OCI-LY3 (cell line): ENCODE data around the gene MRPL40.

Source experiments
- H2AFZ ChIP-seq: fragments of 200-600, 300-600 bp; shearing (Covaris generic); 2 replicates; pipeline ENCODE4 v1.6.0; 2014; ENCODE audit warnings: antibody characterized with exemption, low read depth, low read length
- H3K27ac ChIP-seq: fragments of 200-600, 300-600 bp; sonication (generic); 2 replicates; pipeline ENCODE4 v1.5.1; 2014; ENCODE audit warnings: mild to moderate bottlenecking, low read length, moderate library complexity, mixed read lengths
- H3K27me3 ChIP-seq: fragments of 200-600, 300-600 bp; sonication (generic); 2 replicates; pipeline ENCODE4 v1.6.1; 2014; ENCODE audit warnings: low read depth, low read length, mixed read lengths
- H3K36me3 ChIP-seq: fragments of 200-600, 300-600 bp; sonication (generic); replicated peaks from 2 replicates; pipeline ENCODE3; 2014; ENCODE audit warnings: low read depth, low read length, mixed read lengths
- H3K4me1 ChIP-seq: fragments of 300-600, 200-600 bp; sonication (generic); 2 replicates; pipeline ENCODE4 v1.6.1; 2014; ENCODE audit warnings: low read length, mixed read lengths
- H3K4me2 ChIP-seq: fragments of 200-600, 300-600 bp; sonication (generic); 2 replicates; pipeline ENCODE4 v1.6.1; 2014; ENCODE audit warnings: low read length, mixed read lengths
- H3K4me3 ChIP-seq: fragments of 300-600, 200-600 bp; sonication (generic); 2 replicates; pipeline ENCODE4 v1.5.1; 2014; ENCODE audit warnings: antibody characterized with exemption, mild to moderate bottlenecking, low read length, moderate library complexity
- H3K79me2 ChIP-seq: fragments of 300-600, 200-600 bp; shearing (Covaris generic); 2 replicates; pipeline ENCODE4 v1.6.1; 2014; ENCODE audit warnings: mild to moderate bottlenecking, low read length, mixed read lengths
- H3K9ac ChIP-seq: fragments of 300-600, 200-600 bp; shearing (Covaris generic); 2 replicates; pipeline ENCODE4 v1.6.0; 2014; ENCODE audit warnings: mild to moderate bottlenecking, low read length, moderate library complexity
- H3K9me3 ChIP-seq: fragments of 200-600, 300-600 bp; shearing (Covaris generic); 2 replicates; pipeline ENCODE4 v1.6.1; 2014; ENCODE audit warnings: low read length, mixed read lengths; ENCODE audit not compliant: insufficient read depth
- H4K20me1 ChIP-seq: fragments of 200-600, 300-600 bp; sonication (generic); 2 replicates; pipeline ENCODE4 v1.6.1; 2016; ENCODE audit warnings: low read length, mixed read lengths; ENCODE audit not compliant: insufficient read depth
- CTCF ChIP-seq: fragments of 200-600, 300-600 bp; sonication (generic); IDR thresholded peaks from 2 replicates; pipeline ENCODE4 v1.5.1; 2014; ENCODE audit warnings: antibody characterized with exemption, low read length, low read depth
- EZH2phosphoT487 ChIP-seq: fragments of 200-600 bp; shearing (Covaris generic); IDR thresholded peaks from 2 replicates; pipeline ENCODE4 v1.6.1; 2018; ENCODE audit warnings: antibody characterized with exemption, mixed run types, low read depth

MRPL40 gene

GRCh38 chr22:19450363-19451175, 18.2 kb downstream of the MRPL40 start:
- Histone ChIP-seq H3K4me1 (peaks cover 22% of the 10 kb centered on the region), H3K9ac (no peak overlapping the region), H3K4me2 (no peak overlapping the region), H3K36me3 (peaks cover 36% of the 10 kb centered on the region), H3K79me2 (peaks cover 31% of the 10 kb centered on the region), H3K27me3 (no peaks in the 10 kb centered on the region), H2AFZ (no peak overlapping the region), H3K4me3 (no peak overlapping the region), H4K20me1 (peaks cover 6% of the 10 kb centered on the region; the same call in 1 of the 2 replicates), H3K27ac (no peak overlapping the region), H3K9me3 (no peaks in the 10 kb centered on the region)
- TF ChIP-seq CTCF = no peak
- TF ChIP-seq EZH2phosphoT487 = no peak

- no peak overlapping the region for H3K9ac ChIP-seq
- H4K20me1 ChIP-seq = peaks cover 1% of the 10 kb centered on the region; the same call in 1 of the 2 replicates
- no peak overlapping the region for H3K27ac ChIP-seq
- H3K4me1 ChIP-seq = peaks cover 17% of the 10 kb centered on the region
- H3K9me3 ChIP-seq = no peaks in the 10 kb centered on the region
- H2AFZ ChIP-seq = no peak overlapping the region
- no peak overlapping the region for H3K4me3 ChIP-seq
- H3K4me2 ChIP-seq = no peak overlapping the region
- H3K36me3 ChIP-seq = peaks cover 46% of the 10 kb centered on the region
- peaks cover 21% of the 10 kb centered on the region for H3K79me2 ChIP-seq
- TF ChIP-seq CTCF = no peak
- TF ChIP-seq EZH2phosphoT487 = no peak
- no peaks in the 10 kb centered on the region for H3K27me3 ChIP-seq
Measured at GRCh38 chr22:19451570-19451969, 19.2 kb downstream of the MRPL40 start.

GRCh38 chr22:19453718-19454117, 21.4 kb downstream of the MRPL40 start:
- no peak overlapping the region for H3K4me2 ChIP-seq
- no peaks in the 10 kb centered on the region for H4K20me1 ChIP-seq
- peaks cover 2% of the 10 kb centered on the region for H3K79me2 ChIP-seq
- H3K27me3 ChIP-seq = no peaks in the 10 kb centered on the region
- H3K4me1 ChIP-seq = peaks cover 9% of the 10 kb centered on the region
- no peak for TF ChIP-seq EZH2phosphoT487
- TF ChIP-seq CTCF = no peak
- H3K27ac ChIP-seq = no peak overlapping the region
- H3K36me3 ChIP-seq = peaks cover 56% of the 10 kb centered on the region
- no peaks in the 10 kb centered on the region for H3K9me3 ChIP-seq
- no peak overlapping the region for H3K9ac ChIP-seq
- H2AFZ ChIP-seq = no peak overlapping the region
- no peak overlapping the region for H3K4me3 ChIP-seq

GRCh38 chr22:19454156-19454555, 21.8 kb downstream of the MRPL40 start:
- no peak overlapping the region for H3K4me2 ChIP-seq
- no peaks in the 10 kb centered on the region for H4K20me1 ChIP-seq
- no peak overlapping the region for H3K4me3 ChIP-seq
- H3K36me3 ChIP-seq = peaks cover 59% of the 10 kb centered on the region
- H3K27ac ChIP-seq = no peak overlapping the region
- H3K9ac ChIP-seq = no peak overlapping the region
- no peak overlapping the region for H2AFZ ChIP-seq
- peaks cover 5% of the 10 kb centered on the region for H3K4me1 ChIP-seq
- no peaks in the 10 kb centered on the region for H3K9me3 ChIP-seq
- no peaks in the 10 kb centered on the region for H3K79me2 ChIP-seq
- no peaks in the 10 kb centered on the region for H3K27me3 ChIP-seq
- TF ChIP-seq EZH2phosphoT487 (no peak), CTCF (no peak)
